D721Med (cell line): ENCODE results near the gene DYNLT2B.

Source experiments
- DNase-seq: peaks from one replicate; pipeline ENCODE4 v3.0.0; 2011; ENCODE audit warnings: low spot score; ENCODE audit not compliant: insufficient read length
- FAIRE-seq: peaks from 2 replicates; lab custom pipeline; 2011; peaks lifted over from hg19 to GRCh38; lab: Jason Lieb, UNC
- TF ChIP-seq, protein P1 (sequence below): IDR thresholded peaks from 2 replicates; pipeline ENCODE4 v1.5.1; 2012; ENCODE audit warnings: mild to moderate bottlenecking, control low read depth; ENCODE audit not compliant: insufficient read depth; ENCODE audit errors: missing control alignments

Gene DYNLT2B

DNA sequence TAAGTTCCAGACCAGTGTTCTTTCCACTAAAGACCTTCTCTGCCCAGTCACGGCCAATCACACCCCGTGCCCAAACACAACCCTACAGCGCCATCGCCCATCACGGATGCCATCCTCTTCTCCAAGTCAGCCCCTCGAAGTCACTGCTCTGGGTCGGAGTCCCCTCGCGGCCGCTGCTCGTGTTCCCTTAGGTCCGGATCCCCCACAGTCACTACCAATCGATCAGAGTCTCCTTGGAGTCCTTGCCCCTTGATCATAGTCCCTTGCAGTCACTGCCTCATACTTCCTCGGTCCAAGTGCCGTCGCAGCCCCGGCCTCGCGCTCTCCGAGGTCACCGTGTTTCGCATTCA lies 31.0 kb downstream of the DYNLT2B start:
- TF ChIP-seq, protein P1, sequence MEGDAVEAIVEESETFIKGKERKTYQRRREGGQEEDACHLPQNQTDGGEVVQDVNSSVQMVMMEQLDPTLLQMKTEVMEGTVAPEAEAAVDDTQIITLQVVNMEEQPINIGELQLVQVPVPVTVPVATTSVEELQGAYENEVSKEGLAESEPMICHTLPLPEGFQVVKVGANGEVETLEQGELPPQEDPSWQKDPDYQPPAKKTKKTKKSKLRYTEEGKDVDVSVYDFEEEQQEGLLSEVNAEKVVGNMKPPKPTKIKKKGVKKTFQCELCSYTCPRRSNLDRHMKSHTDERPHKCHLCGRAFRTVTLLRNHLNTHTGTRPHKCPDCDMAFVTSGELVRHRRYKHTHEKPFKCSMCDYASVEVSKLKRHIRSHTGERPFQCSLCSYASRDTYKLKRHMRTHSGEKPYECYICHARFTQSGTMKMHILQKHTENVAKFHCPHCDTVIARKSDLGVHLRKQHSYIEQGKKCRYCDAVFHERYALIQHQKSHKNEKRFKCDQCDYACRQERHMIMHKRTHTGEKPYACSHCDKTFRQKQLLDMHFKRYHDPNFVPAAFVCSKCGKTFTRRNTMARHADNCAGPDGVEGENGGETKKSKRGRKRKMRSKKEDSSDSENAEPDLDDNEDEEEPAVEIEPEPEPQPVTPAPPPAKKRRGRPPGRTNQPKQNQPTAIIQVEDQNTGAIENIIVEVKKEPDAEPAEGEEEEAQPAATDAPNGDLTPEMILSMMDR = no peak
- FAIRE-seq (no peak), DNase-seq (no peak)

DNA sequence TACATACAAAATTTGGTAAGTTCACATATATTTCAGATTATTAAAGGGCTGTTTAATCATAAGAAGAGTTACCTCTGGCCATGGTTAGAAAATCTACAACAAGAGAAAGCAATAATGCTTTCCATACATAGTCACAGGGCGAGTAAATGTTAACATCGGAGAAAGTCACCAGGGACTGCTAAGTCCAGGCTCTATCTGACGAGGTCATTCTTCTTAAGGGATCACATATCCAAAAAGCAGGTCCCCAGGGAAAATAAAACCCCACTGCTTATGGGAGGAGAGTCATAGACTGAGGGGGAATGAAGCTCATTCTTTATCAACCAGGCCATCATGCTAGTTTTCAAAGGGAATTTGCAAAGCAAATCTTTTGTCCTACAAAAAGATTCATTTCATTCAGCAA lies 33.6 kb downstream of the DYNLT2B start:
- FAIRE-seq = no peak
- DNase-seq = no peak
- TF ChIP-seq, protein P1 = no peak

DNA sequence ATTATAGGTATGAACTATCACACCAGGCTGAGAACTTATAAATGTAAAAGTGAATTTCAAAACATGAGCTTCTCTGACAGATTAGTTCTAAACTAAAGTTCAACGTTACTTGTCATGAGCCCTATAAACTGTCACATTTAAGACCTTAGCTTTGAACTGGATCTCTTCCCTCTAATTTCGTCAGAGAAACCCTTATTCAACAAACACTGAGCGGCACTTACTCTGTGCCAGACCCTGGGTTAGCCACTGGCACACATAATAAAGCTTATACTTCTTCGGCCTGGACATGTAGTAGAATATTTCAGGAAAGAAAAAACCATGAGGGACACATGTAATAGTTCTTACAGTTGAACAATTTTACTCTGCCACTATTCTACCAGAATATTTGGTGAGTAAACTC lies 36.1 kb downstream of the DYNLT2B start:
- FAIRE-seq (no peak), DNase-seq (no peak)
- TF ChIP-seq, protein P1 = no peak

DNA sequence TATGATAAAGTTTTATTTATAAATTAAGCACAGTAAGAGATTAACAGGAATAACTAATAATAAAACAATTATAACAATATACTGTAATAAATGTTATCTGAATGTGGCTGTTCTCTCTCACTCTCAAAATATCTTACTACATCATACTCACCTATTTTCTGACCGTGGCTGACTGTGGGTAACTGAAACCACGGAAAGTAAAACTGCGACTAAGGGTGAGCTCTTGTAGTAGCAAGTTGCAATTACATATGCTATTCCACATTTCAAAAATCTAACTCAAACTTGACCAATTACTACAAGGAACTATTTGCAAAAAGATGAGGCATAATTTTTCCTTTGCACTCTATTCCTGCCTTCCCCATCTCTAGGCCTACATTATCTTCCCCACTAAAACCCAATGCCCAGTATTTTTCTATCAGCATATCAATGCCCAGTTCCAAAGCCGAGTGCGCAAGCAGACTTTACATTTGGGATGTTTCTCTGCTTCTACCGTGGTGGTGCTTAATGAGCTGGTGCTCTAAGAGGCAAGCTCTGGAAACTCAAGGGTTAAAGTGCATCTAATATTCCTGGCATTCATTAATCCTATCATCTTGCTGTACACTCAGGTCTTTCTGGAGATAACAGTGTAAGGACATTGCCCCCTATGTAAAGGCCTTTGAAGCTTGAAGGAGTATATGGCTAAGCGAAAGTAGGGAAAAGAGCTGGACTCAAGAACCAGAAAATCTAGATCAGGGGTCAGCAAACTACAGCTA lies 37.2 kb downstream of the DYNLT2B start:
- no peak for DNase-seq
- TF ChIP-seq, protein P1 = no peak
- no peak for FAIRE-seq

DNA sequence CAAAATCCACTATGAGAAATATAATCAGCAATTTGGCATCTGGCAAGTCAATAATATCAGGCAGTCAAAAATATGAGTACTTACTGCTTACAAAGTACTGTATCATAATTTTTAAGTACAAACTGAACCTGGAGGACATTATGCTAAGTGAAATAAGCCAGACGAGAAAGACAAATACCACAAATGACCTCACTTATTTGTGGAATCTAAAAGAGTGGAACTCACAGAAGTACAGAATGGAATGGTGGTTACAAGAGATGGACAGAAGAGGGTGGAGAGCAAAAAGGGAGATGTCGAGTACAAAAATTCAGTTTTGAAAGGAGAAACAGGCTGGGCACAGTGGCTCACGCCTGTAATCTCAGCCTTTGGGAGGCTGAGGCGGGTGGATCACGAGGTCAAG lies 42.9 kb downstream of the DYNLT2B start:
- DNase-seq = no peak
- no peak for FAIRE-seq
- TF ChIP-seq, protein P1 = no peak

DNA sequence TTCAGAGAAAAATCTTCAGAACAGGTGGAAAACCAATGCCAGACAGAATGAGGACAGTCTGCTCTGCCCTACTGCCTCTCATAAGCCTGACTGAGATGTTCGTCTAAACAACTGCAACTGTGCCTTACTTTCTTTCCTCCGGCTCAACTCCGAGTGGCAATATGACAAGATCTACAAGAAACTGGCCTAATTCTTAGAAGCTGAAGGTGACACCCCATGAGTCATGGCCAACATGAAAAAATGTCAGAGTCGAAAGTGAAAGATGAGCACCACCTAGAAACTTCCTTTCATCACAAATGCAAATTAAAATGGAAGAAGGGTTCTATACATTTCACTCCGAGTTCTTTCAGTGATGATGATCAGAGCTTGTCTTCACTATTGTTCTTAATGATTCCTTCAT lies 43.5 kb downstream of the DYNLT2B start:
- TF ChIP-seq, protein P1 = no peak
- FAIRE-seq (no peak), DNase-seq (no peak)

DNA sequence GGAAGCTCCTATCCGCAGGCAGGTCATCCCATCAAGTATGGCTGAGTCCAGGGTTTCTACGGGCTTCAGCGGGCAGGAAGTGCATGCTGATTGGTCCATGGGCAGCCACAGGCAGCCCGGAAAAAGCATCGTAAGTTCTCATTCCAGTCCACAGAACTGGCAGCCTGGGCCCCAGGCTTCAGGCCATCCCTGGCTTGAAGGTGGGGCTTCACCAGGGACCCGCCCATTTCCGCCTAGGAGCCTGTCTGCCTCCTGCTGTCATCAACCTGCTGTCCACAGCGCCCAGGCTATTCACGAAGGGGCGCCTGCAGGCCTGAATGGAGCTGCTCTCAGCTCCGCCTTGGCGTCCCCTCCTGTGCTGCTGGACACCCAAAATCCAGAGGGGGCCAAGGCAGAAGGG lies 44.4 kb downstream of the DYNLT2B start:
- DNase-seq (no peak), FAIRE-seq (no peak)
- TF ChIP-seq, protein P1 = no peak
